GM12878 (cell line): Measurements from ENCODE around the gene PMF1. TPM values are rescaled to one million over a fixed set of nuclear protein-coding genes. Genes with fewer than 3 reads are reported as not detected.

Source experiments
- NFYB ChIP-seq: IDR thresholded peaks from 2 replicates; pipeline ENCODE4 v1.6.1; 2011; ENCODE audit warnings: low read depth, mild to moderate bottlenecking, low read length, improper control_type of control experiment, moderate library complexity; ENCODE audit not compliant: insufficient read depth
- ZNF687 ChIP-seq: fragments of 450-650 bp; IDR thresholded peaks from 2 replicates; pipeline ENCODE4 v1.6.1; 2017; ENCODE audit warnings: mild to moderate bottlenecking, moderate library complexity
- polyA plus RNA-seq, 11 experiments: library from polyadenylated mRNA; depleted of rRNA in 4 of 11; unstranded in 6 of 11; stranded (reverse) in 5 of 11; fragments of >200 nt; fragmentation: Nextera tagmentation in 4 of 11; fragmentation: Illumina TruSeq in 1 of 11; extraction: Ambion mirVana in 4 of 11; extraction: Trizol in 1 of 11; gene quantifications; 1 replicate in 1 of 11; 2 replicates in 10 of 11; pipeline versions ENCODE4 v1.2.1 to v1.2.3, GENCODE V29; 2011 to 2016; ENCODE audit warnings: inconsistent platforms in 2 of 11, missing spikeins in 2 of 11, low read depth in 1 of 11
- total RNA-seq, 4 experiments: library from RNA; depleted of rRNA in 3 of 4; stranded (reverse); fragments of >200 nt in 3 of 4; fragmentation: Illumina TruSeq in 1 of 4; extraction: Trizol in 1 of 4; gene quantifications; 2 replicates each; pipeline versions ENCODE4 v1.2.1 to v1.2.3, GENCODE V29; 2013 to 2021
- TF ChIP-seq, protein P1 (sequence below): fragments of 450-650 bp; formaldehyde crosslinking; IDR thresholded peaks from 2 replicates; pipeline ENCODE4 v1.5.0; 2022; ENCODE audit warnings: mild to moderate bottlenecking, missing genetic modification characterization
- TF ChIP-seq, protein P2 (sequence below): fragments of 450-650 bp; IDR thresholded peaks from 2 replicates; pipeline ENCODE4 v1.6.1; 2017; ENCODE audit warnings: antibody characterized with exemption, mild to moderate bottlenecking, moderate library complexity

The PMF1 gene
- total and polyA plus RNA-seq, 10 of the 15 experiments (the other 5 are each of a cell fraction or from before 2014, with no cell fraction given) = 6.7 to 105 (median 67.3) TPM

- no peak for TF ChIP-seq ZNF687
- no peak for TF ChIP-seq NFYB
- TF ChIP-seq, protein P1, sequence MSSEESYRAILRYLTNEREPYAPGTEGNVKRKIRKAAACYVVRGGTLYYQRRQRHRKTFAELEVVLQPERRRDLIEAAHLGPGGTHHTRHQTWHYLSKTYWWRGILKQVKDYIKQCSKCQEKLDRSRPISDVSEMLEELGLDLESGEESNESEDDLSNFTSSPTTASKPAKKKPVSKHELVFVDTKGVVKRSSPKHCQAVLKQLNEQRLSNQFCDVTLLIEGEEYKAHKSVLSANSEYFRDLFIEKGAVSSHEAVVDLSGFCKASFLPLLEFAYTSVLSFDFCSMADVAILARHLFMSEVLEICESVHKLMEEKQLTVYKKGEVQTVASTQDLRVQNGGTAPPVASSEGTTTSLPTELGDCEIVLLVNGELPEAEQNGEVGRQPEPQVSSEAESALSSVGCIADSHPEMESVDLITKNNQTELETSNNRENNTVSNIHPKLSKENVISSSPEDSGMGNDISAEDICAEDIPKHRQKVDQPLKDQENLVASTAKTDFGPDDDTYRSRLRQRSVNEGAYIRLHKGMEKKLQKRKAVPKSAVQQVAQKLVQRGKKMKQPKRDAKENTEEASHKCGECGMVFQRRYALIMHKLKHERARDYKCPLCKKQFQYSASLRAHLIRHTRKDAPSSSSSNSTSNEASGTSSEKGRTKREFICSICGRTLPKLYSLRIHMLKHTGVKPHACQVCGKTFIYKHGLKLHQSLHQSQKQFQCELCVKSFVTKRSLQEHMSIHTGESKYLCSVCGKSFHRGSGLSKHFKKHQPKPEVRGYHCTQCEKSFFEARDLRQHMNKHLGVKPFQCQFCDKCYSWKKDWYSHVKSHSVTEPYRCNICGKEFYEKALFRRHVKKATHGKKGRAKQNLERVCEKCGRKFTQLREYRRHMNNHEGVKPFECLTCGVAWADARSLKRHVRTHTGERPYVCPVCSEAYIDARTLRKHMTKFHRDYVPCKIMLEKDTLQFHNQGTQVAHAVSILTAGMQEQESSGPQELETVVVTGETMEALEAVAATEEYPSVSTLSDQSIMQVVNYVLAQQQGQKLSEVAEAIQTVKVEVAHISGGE (CRISPR knock-in tag) = no peak
- TF ChIP-seq, protein P2, sequence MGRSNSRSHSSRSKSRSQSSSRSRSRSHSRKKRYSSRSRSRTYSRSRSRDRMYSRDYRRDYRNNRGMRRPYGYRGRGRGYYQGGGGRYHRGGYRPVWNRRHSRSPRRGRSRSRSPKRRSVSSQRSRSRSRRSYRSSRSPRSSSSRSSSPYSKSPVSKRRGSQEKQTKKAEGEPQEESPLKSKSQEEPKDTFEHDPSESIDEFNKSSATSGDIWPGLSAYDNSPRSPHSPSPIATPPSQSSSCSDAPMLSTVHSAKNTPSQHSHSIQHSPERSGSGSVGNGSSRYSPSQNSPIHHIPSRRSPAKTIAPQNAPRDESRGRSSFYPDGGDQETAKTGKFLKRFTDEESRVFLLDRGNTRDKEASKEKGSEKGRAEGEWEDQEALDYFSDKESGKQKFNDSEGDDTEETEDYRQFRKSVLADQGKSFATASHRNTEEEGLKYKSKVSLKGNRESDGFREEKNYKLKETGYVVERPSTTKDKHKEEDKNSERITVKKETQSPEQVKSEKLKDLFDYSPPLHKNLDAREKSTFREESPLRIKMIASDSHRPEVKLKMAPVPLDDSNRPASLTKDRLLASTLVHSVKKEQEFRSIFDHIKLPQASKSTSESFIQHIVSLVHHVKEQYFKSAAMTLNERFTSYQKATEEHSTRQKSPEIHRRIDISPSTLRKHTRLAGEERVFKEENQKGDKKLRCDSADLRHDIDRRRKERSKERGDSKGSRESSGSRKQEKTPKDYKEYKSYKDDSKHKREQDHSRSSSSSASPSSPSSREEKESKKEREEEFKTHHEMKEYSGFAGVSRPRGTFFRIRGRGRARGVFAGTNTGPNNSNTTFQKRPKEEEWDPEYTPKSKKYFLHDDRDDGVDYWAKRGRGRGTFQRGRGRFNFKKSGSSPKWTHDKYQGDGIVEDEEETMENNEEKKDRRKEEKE = no peak
Observed at GRCh38 chr1:156276532-156276931, 63.7 kb downstream of the PMF1 start (continued).
